ENCODE results near the gene GCKR. TPM values are rescaled to one million over a fixed set of nuclear protein-coding genes. Genes with fewer than 3 reads are reported as not detected.

GCKR gene, protein sequence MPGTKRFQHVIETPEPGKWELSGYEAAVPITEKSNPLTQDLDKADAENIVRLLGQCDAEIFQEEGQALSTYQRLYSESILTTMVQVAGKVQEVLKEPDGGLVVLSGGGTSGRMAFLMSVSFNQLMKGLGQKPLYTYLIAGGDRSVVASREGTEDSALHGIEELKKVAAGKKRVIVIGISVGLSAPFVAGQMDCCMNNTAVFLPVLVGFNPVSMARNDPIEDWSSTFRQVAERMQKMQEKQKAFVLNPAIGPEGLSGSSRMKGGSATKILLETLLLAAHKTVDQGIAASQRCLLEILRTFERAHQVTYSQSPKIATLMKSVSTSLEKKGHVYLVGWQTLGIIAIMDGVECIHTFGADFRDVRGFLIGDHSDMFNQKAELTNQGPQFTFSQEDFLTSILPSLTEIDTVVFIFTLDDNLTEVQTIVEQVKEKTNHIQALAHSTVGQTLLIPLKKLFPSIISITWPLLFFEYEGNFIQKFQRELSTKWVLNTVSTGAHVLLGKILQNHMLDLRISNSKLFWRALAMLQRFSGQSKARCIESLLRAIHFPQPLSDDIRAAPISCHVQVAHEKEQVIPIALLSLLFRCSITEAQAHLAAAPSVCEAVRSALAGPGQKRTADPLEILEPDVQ
- total RNA-seq = 1.6 TPM

DNA sequence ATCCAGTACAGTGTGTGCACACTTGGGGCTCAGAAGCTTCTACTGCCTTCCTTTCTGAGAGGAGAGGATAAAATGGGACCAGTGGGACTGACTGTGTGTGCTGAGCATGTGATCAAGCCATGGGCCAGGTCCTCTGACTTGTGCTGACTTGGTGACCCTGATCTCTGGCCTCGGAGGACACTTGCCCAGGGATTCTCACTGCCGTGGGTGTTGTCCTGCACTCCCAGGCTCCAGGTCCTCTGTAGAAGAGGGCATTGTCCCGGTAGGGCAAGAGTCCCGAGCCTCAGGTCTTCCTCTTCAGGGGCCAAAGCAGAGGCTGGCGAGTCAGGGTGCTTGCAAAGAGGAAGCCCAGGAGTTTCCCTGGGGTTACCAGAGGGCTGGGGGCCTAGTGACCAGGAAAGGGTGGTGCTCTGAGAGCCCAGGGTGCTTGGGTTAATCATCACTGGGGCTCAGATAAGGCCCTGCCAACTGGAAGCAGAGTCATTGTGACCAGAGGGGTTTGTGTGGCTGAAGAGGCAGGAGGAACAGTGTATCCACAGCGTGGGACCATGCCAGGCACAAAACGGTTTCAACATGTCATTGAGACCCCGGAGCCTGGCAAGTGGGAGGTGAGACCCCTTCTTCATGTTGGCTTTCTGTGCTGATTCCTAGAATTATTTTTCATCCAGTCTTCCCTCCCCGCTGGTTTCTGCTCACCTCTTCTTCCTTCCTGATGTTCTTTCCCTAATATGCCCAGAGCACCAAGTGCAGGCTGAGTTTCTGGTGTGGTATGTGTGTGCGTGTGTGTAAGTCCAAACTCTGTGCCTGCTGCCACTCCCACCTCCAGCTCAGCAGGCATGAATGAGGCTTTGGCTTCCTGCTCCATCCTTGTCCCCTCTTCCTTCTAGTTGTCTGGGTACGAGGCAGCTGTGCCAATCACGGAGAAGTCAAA lies at the start of gene GCKR:
Gene GCKR (plus strand): TSS at position 483 of the 931 bp plus-strand sequence. CDS start 66 bp downstream, at position 549.
- FAIRE-seq (no peak), DNase-seq (ENCODE audit: low spot score in 2 of 2) (no peak)

DNA sequence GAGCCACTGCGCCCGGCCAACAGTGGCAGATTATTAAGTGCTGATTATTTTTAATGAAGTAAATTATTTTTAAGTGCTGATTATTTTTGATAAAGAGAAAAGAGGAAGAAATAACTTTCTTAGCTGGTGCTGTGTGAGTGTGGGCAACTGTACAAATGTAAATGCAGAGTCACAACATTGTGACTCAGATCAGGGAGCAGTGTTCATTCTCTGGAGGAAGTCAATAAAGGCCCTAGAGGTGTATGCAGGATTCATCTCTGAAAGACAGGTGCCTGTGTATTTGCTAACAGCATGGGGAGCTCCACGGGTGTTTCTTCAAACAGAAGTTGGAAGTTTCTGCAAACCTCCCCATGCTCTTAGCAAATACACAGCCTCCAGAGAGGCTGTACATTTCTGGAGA lies 48.3 kb upstream of the GCKR start:
- FAIRE-seq (no peak), DNase-seq (ENCODE audit: low spot score in 2 of 2) (no peak)

DNA sequence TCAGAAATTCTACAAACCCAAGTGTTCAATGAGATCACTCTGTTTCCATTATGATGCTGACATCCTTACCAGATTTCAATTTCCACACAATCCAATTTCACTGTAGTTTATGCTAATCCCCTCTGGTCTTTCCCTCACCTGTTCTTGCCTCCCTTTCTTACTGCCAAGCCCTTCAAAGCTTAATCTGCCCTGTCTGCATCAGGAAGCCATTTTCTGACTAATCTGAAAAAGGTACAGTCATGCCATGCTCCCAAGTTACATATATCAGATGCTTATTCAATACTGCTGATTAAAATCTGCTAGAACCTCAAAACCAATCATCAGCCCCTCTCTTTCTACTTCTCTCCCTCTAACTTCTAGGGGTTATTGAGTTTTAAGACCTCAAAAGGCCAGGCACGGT lies 45.5 kb upstream of the GCKR start:
- DNase-seq (ENCODE audit: low spot score in 2 of 2) (no peak), FAIRE-seq (no peak)

DNA sequence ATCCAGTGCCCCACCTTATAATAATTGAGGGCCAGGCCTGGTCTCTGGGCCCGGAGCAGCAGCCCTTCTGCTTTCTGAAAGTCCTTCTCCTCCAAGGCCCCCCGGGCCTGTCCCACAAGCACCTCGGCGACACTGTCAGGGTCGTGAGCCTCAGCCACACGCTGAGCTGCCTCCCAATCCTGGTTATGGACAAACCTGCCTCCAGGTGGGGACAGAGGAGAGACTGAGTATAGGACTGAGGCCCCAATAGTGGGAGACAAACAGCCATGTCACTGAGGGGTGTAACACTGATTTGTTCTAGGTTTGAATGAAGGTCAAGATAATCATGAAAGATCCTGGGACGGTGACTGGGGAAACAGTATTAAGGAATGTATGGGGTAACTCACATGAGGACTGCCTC lies 42.7 kb upstream of the GCKR start:
- FAIRE-seq = no peak

DNA sequence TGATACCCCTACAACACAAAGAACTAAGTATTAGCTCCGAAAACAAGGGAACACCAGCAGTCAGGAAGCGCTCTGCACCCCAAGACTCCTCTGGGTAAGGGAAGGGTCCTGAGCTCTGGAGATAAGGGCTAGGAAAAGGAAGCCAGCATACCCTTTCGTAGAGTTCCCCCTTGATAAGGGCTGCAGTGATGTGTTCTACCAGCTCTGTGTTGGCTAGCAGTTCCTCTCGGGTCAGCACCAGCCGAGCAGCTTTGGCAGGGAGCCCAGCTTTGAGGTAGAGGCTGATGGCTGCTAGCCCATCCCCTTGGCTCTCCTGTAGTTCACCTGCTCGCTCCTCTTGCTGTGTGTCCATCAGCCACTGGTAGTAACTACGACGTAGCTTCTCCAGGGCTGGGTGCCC lies 35.5 kb upstream of the GCKR start:
- DNase-seq (ENCODE audit: low spot score in 2 of 2) (no peak), FAIRE-seq (no peak)

More for the DNA sequence above, 42.7 kb upstream of the GCKR start:
- DNase-seq (ENCODE audit: low spot score in 2 of 2) = no peak

DNA sequence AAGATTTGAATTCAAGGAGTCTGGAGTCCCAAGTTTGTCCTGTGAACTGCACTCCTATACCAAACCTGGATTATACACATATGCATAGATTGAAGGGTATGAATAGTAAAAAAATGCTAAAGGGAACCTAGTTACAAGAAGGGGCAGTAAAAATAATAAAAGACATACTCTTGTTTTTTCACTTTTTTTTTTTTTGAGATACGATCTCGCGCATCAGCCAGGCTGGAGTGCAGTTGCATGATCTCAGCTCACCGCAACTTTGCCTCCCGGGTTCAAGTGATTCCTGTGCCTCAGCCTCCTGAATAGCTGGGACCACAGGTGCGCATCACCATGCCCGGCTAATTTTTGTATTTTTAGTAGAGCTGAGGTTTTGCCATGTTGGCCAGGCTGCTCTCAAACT lies 32.2 kb upstream of the GCKR start:
- DNase-seq (ENCODE audit: low spot score in 2 of 2) (no peak), FAIRE-seq (no peak)

DNA sequence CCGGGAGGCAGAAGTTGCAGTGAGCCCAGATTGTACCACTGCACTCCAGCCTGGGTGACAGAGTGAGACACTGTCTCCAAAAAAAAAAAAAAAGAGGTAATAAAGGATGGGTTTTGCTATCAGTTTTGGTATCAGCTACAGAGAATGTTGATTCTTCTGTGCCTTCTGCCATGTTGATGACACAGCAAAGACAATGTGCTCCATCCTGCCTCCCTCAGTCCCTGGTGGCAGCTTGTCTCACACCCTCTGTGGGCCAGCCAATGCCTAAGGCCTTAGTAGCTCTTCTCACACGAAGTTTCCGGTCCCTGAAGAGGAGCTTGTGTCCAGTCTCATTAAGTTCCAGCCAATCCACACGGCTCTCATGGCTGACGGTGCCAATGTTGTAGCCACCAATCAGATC lies 24.7 kb upstream of the GCKR start:
- FAIRE-seq (no peak), DNase-seq (ENCODE audit: low spot score in 2 of 2) (no peak)

DNA sequence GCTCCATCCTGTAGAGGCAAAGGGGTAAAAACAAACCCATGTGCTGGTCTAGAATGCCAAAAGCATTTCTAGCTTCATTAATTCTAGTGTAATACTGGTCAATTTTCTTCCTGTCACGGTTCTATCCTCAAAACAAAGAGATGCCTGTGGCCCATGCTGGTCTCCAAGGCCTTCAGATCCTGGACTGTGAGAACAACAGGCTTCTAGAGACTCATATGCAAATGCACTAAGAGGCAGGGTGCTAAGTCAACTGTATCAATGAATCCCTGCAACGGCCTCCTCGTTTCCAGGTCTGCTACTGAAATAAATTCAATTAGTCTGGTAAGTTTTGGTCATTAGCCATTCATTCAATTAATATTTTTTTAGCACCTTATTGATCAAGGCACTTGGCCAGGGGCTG lies 11.1 kb upstream of the GCKR start:
- no peak for DNase-seq (ENCODE audit: low spot score in 2 of 2)
- FAIRE-seq = no peak

DNA sequence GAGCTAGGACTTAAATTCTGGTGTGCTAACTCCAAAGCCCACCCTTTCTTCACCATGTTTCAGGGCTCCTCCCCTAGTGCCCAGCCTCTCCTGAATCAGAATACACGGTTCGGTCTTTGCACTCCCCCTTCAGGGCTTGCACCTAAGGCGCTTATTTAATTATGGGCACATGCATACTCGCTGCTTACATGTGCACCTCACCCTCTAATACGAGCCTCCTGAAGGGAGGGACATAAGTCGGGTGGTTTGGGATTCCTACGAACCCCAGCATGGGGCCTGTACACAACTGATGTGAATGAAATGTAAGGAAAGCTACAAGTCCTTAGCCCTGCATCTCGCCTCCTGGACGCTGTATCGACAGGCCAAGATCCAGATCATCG lies 7.5 kb upstream of the GCKR start:
- FAIRE-seq (no peak), DNase-seq (ENCODE audit: low spot score in 2 of 2) (no peak)

DNA sequence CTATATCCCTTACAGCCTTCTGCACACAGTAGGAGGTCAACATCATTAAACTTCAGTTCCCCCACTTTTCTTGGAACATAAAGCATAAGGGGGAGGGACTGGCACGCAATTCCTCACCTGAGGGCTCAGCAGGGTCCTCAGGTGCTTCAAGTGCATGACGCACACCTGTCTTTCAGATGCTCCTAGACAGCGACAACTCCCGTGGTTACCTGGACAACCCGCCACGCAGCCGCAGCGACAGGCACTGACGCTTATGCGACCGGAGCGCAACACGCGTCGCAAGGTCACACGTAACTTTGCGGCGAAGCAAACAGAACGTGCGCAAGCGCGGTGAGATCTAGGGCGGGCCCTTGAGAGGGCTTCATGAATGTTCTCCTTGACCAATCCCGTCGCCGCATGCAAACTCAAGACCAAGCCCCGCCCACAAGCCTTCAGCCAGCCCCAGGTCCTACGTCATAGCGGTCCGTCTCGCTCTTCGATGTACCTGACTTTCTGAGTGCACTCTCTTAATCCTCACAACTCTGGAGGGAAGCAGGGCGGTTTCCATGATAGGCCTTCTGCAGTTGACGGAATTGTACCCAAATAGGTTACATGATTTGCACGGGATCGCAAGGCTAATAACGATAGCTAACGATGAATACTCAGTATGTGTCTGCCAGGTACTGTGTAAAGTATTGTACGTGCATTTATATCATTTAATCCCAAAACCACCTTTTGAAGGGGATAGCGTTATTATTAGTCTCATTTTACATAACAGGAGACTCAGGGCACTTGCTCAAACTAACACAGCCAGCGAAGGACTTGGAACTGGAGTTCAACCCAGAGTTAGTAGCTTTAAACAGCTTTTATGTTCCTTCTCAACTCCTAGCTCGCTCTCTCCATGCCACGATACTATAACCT lies 6.9 kb upstream of the GCKR start, which contains the start of gene IFT172:
Gene IFT172 (minus strand): TSS at position 246 of the 900 bp plus-strand sequence. CDS start 90 bp downstream, at position 156.
- FAIRE-seq (peak; percentile 13), DNase-seq (ENCODE audit: low spot score in 2 of 2) (peak; percentile 89 to 95)

DNA sequence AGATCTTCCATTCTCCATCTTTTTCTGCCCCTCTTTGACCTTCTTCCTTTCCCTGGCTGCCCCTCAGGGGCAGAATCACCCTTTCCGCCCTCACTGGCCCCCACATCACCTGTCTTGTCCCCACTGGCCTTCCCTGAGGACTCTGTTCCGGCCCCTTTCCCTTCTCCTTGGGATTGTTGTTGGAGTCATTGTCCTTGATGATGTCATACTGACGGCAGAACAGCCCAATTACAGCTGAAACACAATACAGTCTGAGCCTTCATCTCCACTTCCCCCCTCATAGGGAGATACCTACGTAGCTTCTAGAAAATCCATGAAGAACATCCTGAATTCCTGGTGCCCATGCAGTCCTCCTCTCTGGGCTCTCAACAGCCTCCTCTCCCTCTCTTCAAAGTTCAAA lies 4.1 kb upstream of the GCKR start:
- no peak for FAIRE-seq
- no peak for DNase-seq (ENCODE audit: low spot score in 2 of 2)

DNA sequence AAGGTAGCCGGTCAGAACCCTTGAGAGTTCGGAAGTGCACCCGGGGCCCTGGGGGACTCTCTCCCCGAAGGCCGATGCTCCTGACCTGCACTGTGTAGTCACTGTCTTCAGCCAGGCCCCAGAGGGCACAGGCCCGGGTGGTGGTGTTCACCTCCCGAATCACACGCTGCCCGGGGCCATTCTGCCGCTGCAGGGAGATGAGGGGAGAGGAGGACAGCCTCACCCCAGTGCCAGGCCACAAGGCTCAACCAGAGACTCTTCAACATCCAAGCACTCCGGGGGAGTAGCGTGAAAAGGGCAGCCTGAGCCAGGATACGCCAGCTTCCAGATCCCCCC lies 2.7 kb upstream of the GCKR start:
- FAIRE-seq (no peak), DNase-seq (ENCODE audit: low spot score in 2 of 2) (no peak)

DNA sequence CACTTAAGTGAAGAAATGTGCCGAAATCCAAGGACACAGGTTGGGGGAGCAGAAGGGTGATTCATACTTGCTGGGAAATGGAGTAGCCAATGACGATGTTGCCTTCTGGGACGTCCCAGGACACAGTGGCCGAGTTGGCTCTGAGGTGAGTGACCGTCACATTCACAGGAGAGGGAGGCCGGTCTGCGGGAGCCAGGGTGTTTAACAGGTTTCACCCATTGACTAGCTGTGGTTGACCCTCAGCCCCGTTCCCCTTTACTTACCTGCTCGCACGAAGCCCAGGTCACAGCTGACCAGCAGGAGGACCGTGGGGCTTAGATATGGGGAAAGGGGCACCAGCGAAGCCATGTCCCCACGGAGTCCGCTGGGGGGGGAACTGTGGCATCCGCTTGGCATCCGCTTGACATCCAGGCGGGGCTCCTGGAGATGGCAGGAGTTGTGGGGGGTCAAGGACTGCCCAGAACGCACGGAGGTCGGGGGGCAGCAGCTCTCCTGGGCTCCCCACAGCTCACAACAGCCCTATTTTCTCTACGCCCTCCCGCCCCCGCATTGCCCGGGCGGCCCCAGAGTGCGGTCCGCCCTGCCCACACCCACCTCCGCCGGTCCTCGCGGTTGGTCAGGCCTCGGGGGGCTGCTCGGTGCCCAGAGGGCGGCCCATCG lies 2.2 kb upstream of the GCKR start:
- FAIRE-seq = no peak
- DNase-seq (ENCODE audit: low spot score in 2 of 2) = peak in 1 of 2 donors; percentile 52

DNA sequence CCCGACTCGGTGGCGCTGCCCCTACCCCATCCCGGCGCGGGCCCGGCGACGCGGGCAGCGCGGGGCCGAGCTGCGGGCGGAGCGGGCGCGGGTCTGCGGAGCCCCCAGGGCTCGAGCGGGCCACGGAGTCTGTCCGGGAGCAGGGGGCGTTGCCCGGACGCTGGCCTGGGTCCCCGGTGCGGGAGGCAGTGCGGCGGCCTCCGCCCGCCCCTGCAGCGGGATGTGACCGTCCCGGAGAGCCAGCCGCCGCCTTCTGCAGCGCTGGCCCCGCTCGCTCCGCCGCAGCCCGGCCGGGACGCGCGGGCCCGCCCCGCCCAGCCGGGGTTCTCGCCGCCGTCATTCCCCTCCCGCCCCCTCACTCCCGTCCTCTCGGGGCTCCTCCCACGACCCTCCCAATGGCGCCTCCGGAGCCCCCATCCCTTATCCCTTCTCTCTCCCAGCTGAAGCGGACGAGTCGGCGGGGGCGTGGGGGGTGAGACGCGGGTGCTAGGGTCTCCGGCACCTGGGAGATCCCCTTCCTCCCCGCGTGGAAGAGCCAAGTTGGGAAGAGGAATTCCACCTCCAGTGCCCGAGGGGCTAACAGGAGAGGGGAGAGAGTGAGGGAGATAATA lies 1.6 kb upstream of the GCKR start, which contains the start of gene FNDC4:
Gene FNDC4 (minus strand): TSS at position 257 of the 611 bp plus-strand sequence. CDS start 521 bp downstream, outside the sequence.
- DNase-seq (ENCODE audit: low spot score in 2 of 2) = peak; percentile 44 to 61

DNA sequence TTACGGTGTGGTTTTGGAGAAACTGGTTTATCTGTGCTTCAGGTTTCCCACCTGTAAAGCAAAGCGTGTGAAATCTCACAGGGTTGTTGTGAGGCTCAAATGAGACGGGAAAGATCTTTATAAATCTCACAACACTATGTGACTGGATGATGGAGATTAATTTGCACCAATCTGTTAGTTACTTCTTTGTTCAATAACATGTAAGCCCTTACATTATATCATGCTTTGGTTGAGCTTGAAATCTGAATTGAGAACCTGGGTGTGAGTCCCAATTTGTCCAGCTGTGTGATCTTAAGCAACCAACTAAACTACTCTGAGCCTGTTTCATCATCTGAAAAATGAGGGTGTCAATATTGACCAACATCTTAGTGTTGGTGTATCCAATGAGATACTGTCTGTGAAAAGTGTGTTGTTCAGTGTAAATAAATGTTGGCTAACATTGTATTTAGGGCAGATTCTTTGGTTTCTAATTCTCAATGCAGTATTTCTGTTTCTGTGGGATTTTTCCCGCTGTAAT lies 741 bp upstream of the GCKR start:
- DNase-seq (ENCODE audit: low spot score in 2 of 2) (no peak), FAIRE-seq (no peak)

More for the DNA sequence above, 1.6 kb upstream of the GCKR start, which contains the start of gene FNDC4:
- FAIRE-seq = no peak

DNA sequence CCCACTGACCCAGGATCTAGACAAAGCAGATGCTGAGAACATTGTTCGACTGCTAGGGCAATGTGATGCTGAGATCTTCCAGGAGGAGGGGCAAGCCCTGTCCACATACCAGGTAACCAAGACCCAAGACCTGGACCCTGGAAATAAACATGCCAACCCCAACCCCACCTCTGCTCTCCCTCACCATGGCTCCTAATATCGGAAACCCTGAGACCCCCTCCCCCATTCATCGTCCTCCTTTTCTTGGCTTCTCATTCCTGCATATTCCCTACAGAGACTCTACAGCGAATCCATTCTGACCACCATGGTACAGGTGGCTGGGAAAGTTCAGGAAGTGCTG lies 619 bp downstream of the GCKR start:
- FAIRE-seq = no peak

DNA sequence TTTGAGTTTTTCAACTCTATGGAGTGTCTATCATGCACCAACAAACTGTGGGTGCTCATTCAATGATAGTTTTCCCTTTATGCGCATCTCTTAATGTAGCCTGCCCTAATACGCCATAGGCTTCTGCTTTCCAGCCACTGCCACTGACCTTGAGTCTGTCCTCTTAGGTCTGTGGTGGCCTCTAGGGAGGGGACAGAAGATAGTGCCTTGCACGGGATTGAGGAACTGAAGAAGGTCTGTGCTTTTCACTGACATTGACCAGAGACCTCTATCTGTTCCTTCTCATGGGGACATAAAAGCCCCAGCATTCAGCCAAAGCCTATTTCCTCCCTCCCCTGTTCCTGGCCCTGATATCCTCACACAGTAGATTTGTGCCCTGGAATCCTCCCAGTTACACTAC lies 2.3 kb downstream of the GCKR start:
- DNase-seq (ENCODE audit: low spot score in 2 of 2) (no peak), FAIRE-seq (no peak)

More for the DNA sequence above, 619 bp downstream of the GCKR start:
- no peak for DNase-seq (ENCODE audit: low spot score in 2 of 2)

DNA sequence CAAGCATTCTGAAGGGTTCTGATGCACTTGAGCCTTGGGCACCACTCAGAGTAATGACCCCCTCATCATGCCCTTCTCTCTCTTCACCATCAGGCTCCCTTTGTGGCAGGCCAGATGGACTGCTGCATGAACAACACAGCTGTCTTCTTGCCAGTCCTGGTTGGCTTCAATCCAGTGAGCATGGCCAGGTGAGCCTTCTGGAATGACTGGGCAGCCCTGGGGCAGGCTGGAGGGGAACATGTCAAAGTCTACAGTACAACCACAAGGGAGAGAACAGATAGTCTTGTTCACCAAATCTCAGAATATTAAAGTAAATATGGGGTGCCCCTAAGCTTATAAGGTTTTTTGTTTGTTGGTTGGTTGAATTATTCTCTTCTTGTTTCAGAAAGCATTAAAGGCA lies 4.4 kb downstream of the GCKR start:
- no peak for FAIRE-seq
- no peak for DNase-seq (ENCODE audit: low spot score in 2 of 2)

DNA sequence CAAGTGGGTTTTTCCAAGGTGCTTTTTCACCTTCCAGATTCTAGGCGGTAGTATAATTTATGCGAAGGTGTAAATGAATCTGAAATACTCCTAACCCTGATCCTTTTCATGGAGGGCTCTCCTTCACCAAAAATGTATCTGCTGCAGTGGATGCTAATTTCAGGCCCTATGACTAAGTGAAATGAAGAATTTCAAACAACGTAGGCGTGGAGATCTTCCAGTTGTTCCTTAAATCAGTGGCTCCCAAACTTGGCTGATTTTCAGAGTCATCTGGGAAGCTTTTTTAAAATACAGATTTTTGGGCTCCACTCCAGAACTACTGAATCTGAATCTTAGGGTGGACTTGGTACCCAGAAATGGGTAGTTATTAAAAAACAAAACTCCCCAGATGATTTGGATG lies 5.5 kb downstream of the GCKR start:
- FAIRE-seq (no peak), DNase-seq (ENCODE audit: low spot score in 2 of 2) (no peak)
